Left hindlimb (tissue), 1 donor: ENCODE results near the gene PIK3C2G.

ENCODE experiments used
- DNase-seq: peaks from one replicate; pipeline ENCODE4 v3.0.0-alpha.2; 2018

Gene PIK3C2G

GRCh38 chr12:18345021-18345735, 83.9 kb downstream of the PIK3C2G start:
- DNase-seq: no peak

GRCh38 chr12:18352312-18352711, 91.0 kb downstream of the PIK3C2G start:
- DNase-seq: no peak

- DNase-seq: no peak
Observed at GRCh38 chr12:18355429-18355828, 94.1 kb downstream of the PIK3C2G start.

- DNase-seq: no peak
Observed at GRCh38 chr12:18358077-18358476, 96.8 kb downstream of the PIK3C2G start.

GRCh38 chr12:18358930-18359329, 97.6 kb downstream of the PIK3C2G start:
- no peak for DNase-seq

GRCh38 chr12:18361433-18361832, 100.1 kb downstream of the PIK3C2G start:
- DNase-seq: no peak

GRCh38 chr12:18363321-18363720, 102.0 kb downstream of the PIK3C2G start:
- DNase-seq: no peak

GRCh38 chr12:18368594-18368993, 107.3 kb downstream of the PIK3C2G start:
- no peak for DNase-seq

- no peak for DNase-seq
Observed at GRCh38 chr12:18373181-18373580, 111.9 kb downstream of the PIK3C2G start.

GRCh38 chr12:18375131-18375530, 113.8 kb downstream of the PIK3C2G start:
- no peak for DNase-seq

GRCh38 chr12:18375583-18375982, 114.3 kb downstream of the PIK3C2G start:
- no peak for DNase-seq

- no peak for DNase-seq
Observed at GRCh38 chr12:18382236-18382885, 121.0 kb downstream of the PIK3C2G start.

- no peak for DNase-seq
Observed at GRCh38 chr12:18383203-18383602, 121.9 kb downstream of the PIK3C2G start.

GRCh38 chr12:18387706-18388105, 126.4 kb downstream of the PIK3C2G start:
- no peak for DNase-seq

- no peak for DNase-seq
Observed at GRCh38 chr12:18389820-18390219, 128.5 kb downstream of the PIK3C2G start.

GRCh38 chr12:18391151-18391550, 129.8 kb downstream of the PIK3C2G start:
- no peak for DNase-seq

- no peak for DNase-seq
Observed at GRCh38 chr12:18394742-18395141, 133.4 kb downstream of the PIK3C2G start.

- no peak for DNase-seq
Observed at GRCh38 chr12:18400186-18400585, 138.9 kb downstream of the PIK3C2G start.

- no peak for DNase-seq
Observed at GRCh38 chr12:18402872-18403611, 141.7 kb downstream of the PIK3C2G start.

- no peak for DNase-seq
Observed at GRCh38 chr12:18411453-18411852, 150.1 kb downstream of the PIK3C2G start.

GRCh38 chr12:18414671-18415070, 153.4 kb downstream of the PIK3C2G start:
- no peak for DNase-seq

- DNase-seq: no peak
Observed at GRCh38 chr12:18415227-18415626, 153.9 kb downstream of the PIK3C2G start.

GRCh38 chr12:18416412-18416811, 155.1 kb downstream of the PIK3C2G start:
- DNase-seq: no peak

- no peak for DNase-seq
Observed at GRCh38 chr12:18419311-18419710, 158.0 kb downstream of the PIK3C2G start.
